SK-N-SH (cell line): ENCODE results near the gene SHE. TPM values are rescaled to one million over a fixed set of nuclear protein-coding genes. Genes with fewer than 3 reads are reported as not detected.

Source experiments
- CTCF ChIA-PET: fragments of 300-600, 350-600 bp; formaldehyde crosslinking; extraction: SDS; loops from one replicate; lab custom pipeline; 2021; lab: Yijun Ruan, JAX
- POLR2A ChIA-PET: fragments of 350-600 bp; sonication (Branson Sonifier 250); formaldehyde crosslinking; extraction: SDS; loops from one replicate; lab custom pipeline; 2020; ENCODE audit warnings: antibody characterized with exemption, inconsistent platforms; lab: Yijun Ruan, JAX
- DNase-seq: peaks from one replicate; pipeline ENCODE4 v3.0.0; 2012
- H2AFZ ChIP-seq: fragments of 200-600 bp; sonication (generic); 2 replicates; pipeline ENCODE4 v1.8.1; 2016; ENCODE audit warnings: antibody characterized with exemption, mild to moderate bottlenecking, low read depth
- H3F3A ChIP-seq: fragments of 200-600 bp; sonication (generic); replicated peaks from 2 replicates; pipeline ENCODE3; 2016; ENCODE audit warnings: antibody characterized with exemption, mild to moderate bottlenecking; ENCODE audit not compliant: insufficient read depth
- H3K27ac ChIP-seq, 2 experiments: fragments of 200-500 bp in 1 of 2; fragments of 200-600 bp in 1 of 2; sonication (Bioruptor generic) in 1 of 2; sonication (generic), shearing (Covaris generic) in 1 of 2; 2 replicates each; pipeline versions ENCODE4 v1.5.1 to v1.6.1; 2014 to 2016; ENCODE audit warnings: low read depth in 2 of 2, inconsistent platforms in 1 of 2, low read length in 1 of 2, mild to moderate bottlenecking in 1 of 2, mixed read lengths in 1 of 2
- H3K27me3 ChIP-seq: fragments of 200-600 bp; sonication (generic), shearing (Covaris generic); 2 replicates; pipeline ENCODE4 v1.6.1; 2016; ENCODE audit warnings: mixed run types; ENCODE audit not compliant: insufficient read depth
- H3K36me3 ChIP-seq, 2 experiments: fragments of 200-500 bp in 1 of 2; fragments of 200-600 bp in 1 of 2; sonication (Bioruptor generic) in 1 of 2; sonication (generic) in 1 of 2; replicated peaks in 1 of 2; 2 replicates each; pipeline versions ENCODE3 to v1.5.1; 2014 to 2016; ENCODE audit warnings: low read length in 1 of 2, mild to moderate bottlenecking in 1 of 2; ENCODE audit not compliant: insufficient read depth in 2 of 2, control insufficient read depth in 1 of 2
- H3K4me1 ChIP-seq, 2 experiments: fragments of 200-500 bp in 1 of 2; fragments of 200-600 bp in 1 of 2; sonication (Bioruptor generic) in 1 of 2; sonication (generic), shearing (Covaris generic) in 1 of 2; 2 replicates each; pipeline versions ENCODE4 v1.5.1 to v1.6.1; 2014 to 2016; ENCODE audit warnings: low read depth in 1 of 2, low read length in 1 of 2, mixed run types in 1 of 2; ENCODE audit not compliant: insufficient read depth in 2 of 2, control insufficient read depth in 1 of 2
- H3K4me2 ChIP-seq: fragments of 200-600 bp; sonication (generic), shearing (Covaris generic); 2 replicates; pipeline ENCODE4 v1.6.1; 2017; ENCODE audit warnings: mixed run types
- H3K4me3 ChIP-seq, 2 experiments: fragments of 200-500 bp in 1 of 2; fragments of 200-600 bp in 1 of 2; sonication (Bioruptor generic) in 1 of 2; sonication (generic), shearing (Covaris generic) in 1 of 2; 2 replicates each; pipeline versions ENCODE4 v1.5.1 to v1.8.1; 2014 to 2016; ENCODE audit warnings: low read depth in 2 of 2, inconsistent platforms in 1 of 2, low read length in 1 of 2, mild to moderate bottlenecking in 1 of 2, mixed read lengths in 1 of 2, moderate library complexity in 1 of 2
- H3K79me2 ChIP-seq: fragments of 200-600 bp; sonication (generic); 2 replicates; pipeline ENCODE4 v1.8.1; 2017; ENCODE audit warnings: mild to moderate bottlenecking; ENCODE audit not compliant: insufficient read depth
- H3K9ac ChIP-seq: fragments of 200-600 bp; sonication (generic); 2 replicates; pipeline ENCODE4 v1.6.1; 2017; ENCODE audit warnings: mixed run types
- H3K9me2 ChIP-seq: fragments of 200-600 bp; sonication (generic); 2 replicates; pipeline ENCODE4 v1.6.1; 2017; ENCODE audit warnings: mixed run types
- H3K9me3 ChIP-seq: fragments of 200-600 bp; sonication (generic); 2 replicates; pipeline ENCODE4 v1.6.1; 2017; ENCODE audit warnings: mixed run types, mild to moderate bottlenecking, moderate library complexity
- H4K20me1 ChIP-seq: fragments of 200-600 bp; sonication (generic); 2 replicates; pipeline ENCODE4 v1.6.1; 2017; ENCODE audit warnings: mild to moderate bottlenecking, mixed run types; ENCODE audit not compliant: insufficient read depth
- ELF1 ChIP-seq: IDR thresholded peaks from 2 replicates; pipeline ENCODE4 v1.4.0; 2012
- EP300 ChIP-seq, 2 experiments: IDR thresholded peaks; 2 replicates each; pipeline versions ENCODE4 v1.4.0 to v1.6.1; 2012; ENCODE audit warnings: borderline replicate concordance in 1 of 2, low read depth in 1 of 2, low read length in 1 of 2
- FOSL2 ChIP-seq: IDR thresholded peaks from 2 replicates; pipeline ENCODE4 v1.4.0; 2012; ENCODE audit warnings: low read depth, mild to moderate bottlenecking, moderate library complexity, borderline replicate concordance
- FOXJ3 ChIP-seq: sonication (generic); formaldehyde crosslinking; IDR thresholded peaks from 2 replicates; pipeline ENCODE4 v1.5.1; 2020; ENCODE audit warnings: mild to moderate bottlenecking, missing genetic modification reagents
- FOXM1 ChIP-seq: IDR thresholded peaks from 2 replicates; pipeline ENCODE4 v1.4.0; 2012; ENCODE audit warnings: low read depth, mild to moderate bottlenecking
- GABPA ChIP-seq: IDR thresholded peaks from 2 replicates; pipeline ENCODE4 v1.4.0; 2012; ENCODE audit warnings: low read depth, mild to moderate bottlenecking
- GATA2 ChIP-seq: sonication (generic); formaldehyde crosslinking; IDR thresholded peaks from 2 replicates; pipeline ENCODE4 v1.5.0; 2020; ENCODE audit warnings: mild to moderate bottlenecking, missing genetic modification reagents
- MXI1 ChIP-seq: IDR thresholded peaks from 2 replicates; pipeline ENCODE4 v1.6.1; 2012; ENCODE audit warnings: mild to moderate bottlenecking, low read depth, low read length, improper control_type of control experiment
- NFIC ChIP-seq: IDR thresholded peaks from 2 replicates; pipeline ENCODE4 v1.4.0; 2012; ENCODE audit warnings: borderline replicate concordance
- NRF1 ChIP-seq: IDR thresholded peaks from 2 replicates; pipeline ENCODE4 v1.6.1; 2012; ENCODE audit warnings: low read depth, mild to moderate bottlenecking, low read length
- POLR2AphosphoS5 ChIP-seq: IDR thresholded peaks from 2 replicates; pipeline ENCODE4 v1.6.1; 2012; ENCODE audit warnings: low read depth, low read length
- RAD21 ChIP-seq: IDR thresholded peaks from 2 replicates; pipeline ENCODE4 v1.6.1; 2012; ENCODE audit warnings: mild to moderate bottlenecking, low read length
- RXRA ChIP-seq: IDR thresholded peaks from 2 replicates; pipeline ENCODE4 v1.4.0; 2012; ENCODE audit warnings: low read depth, mild to moderate bottlenecking, borderline replicate concordance
- TAF1 ChIP-seq: IDR thresholded peaks from 2 replicates; pipeline ENCODE4 v1.6.1; 2012; ENCODE audit warnings: low read depth, mild to moderate bottlenecking, low read length, moderate library complexity, borderline replicate concordance
- WGBS: methylation state at CpG from one replicate; pipeline ENCODE4 v1.1.6; 2017; ENCODE audit warnings: low lambda C conversion rate; 5-methylcytosine and 5-hydroxymethylcytosine counted together
- polyA plus RNA-seq, 3 experiments: library from polyadenylated mRNA; depleted of rRNA; stranded (reverse); fragments of >200 nt; gene quantifications; 2 replicates each; pipeline ENCODE4 v1.2.3, GENCODE V29; 2012
- TF ChIP-seq, protein P1 (sequence below): IDR thresholded peaks from 2 replicates; pipeline ENCODE4 v1.6.1; 2012; ENCODE audit warnings: mild to moderate bottlenecking, low read depth, low read length, moderate library complexity
- TF ChIP-seq, protein P2 (sequence below): IDR thresholded peaks from 2 replicates; pipeline ENCODE4 v1.4.0; 2012; ENCODE audit warnings: low read depth, borderline replicate concordance
- TF ChIP-seq, protein P3 (sequence below): fragments of 150-350 bp; IDR thresholded peaks from 2 replicates; pipeline ENCODE4 v1.6.1; 2016; ENCODE audit warnings: mild to moderate bottlenecking, low read depth, low read length

SHE gene
- polyA plus RNA-seq, 1 of the 3 experiments (the other 2 are of a cell fraction): not detected

DNA sequence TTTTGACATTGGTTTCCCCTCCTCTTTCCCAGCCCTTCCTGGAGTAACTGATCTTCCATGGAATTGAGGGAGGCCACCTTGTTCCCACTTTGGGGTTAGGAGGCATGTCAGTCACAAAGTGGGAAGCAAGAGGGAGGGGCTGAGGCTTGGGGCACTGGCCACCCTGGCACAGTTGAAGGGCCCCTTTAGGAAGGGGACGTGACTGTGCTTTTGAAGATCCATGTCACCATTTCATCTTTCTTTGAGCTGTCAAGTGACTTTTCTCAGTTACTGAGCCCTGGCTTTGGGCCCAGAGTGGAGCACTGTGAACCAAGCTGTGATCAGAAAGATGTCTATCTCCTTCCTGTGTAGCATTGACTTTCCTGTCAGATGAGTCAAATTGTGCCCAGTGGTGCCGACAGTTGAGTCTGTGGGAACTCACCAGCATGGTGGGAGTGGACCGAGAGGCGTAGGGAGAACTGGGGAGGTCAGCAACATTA lies 38.7 kb downstream of the SHE start:
- no peaks in the 10 kb centered on the region for H3K36me3 ChIP-seq
- no peak overlapping the region for H3K4me3 ChIP-seq
- H3K79me2 ChIP-seq: no peaks in the 10 kb centered on the region
- no peak overlapping the region for H3K9ac ChIP-seq
- DNase-seq: no peak
- no peaks in the 10 kb centered on the region for H3K9me3 ChIP-seq
- no peak overlapping the region for H3K4me2 ChIP-seq
- POLR2A ChIA-PET: no interaction called here
- CTCF ChIA-PET: interaction anchor here (0.7 to 6.2 kb wide), 2 partner anchors 16 to 23 kb away, joined by 3 to 36 read pairs; no protein-coding TSS in a partner anchor
- peaks cover 19% of the 10 kb centered on the region for H3F3A ChIP-seq
- peak overlapping the region; percentile 47 to 76; a peak in 3 of 4 replicates for H3K27ac ChIP-seq
- peaks cover 7 to 8% of the 10 kb centered on the region in 2 experiments; a peak in 2 of 4 replicates for H3K4me1 ChIP-seq
- TF ChIP-seq, protein P1, sequence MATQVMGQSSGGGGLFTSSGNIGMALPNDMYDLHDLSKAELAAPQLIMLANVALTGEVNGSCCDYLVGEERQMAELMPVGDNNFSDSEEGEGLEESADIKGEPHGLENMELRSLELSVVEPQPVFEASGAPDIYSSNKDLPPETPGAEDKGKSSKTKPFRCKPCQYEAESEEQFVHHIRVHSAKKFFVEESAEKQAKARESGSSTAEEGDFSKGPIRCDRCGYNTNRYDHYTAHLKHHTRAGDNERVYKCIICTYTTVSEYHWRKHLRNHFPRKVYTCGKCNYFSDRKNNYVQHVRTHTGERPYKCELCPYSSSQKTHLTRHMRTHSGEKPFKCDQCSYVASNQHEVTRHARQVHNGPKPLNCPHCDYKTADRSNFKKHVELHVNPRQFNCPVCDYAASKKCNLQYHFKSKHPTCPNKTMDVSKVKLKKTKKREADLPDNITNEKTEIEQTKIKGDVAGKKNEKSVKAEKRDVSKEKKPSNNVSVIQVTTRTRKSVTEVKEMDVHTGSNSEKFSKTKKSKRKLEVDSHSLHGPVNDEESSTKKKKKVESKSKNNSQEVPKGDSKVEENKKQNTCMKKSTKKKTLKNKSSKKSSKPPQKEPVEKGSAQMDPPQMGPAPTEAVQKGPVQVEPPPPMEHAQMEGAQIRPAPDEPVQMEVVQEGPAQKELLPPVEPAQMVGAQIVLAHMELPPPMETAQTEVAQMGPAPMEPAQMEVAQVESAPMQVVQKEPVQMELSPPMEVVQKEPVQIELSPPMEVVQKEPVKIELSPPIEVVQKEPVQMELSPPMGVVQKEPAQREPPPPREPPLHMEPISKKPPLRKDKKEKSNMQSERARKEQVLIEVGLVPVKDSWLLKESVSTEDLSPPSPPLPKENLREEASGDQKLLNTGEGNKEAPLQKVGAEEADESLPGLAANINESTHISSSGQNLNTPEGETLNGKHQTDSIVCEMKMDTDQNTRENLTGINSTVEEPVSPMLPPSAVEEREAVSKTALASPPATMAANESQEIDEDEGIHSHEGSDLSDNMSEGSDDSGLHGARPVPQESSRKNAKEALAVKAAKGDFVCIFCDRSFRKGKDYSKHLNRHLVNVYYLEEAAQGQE: no peak
- TF ChIP-seq RXRA (no peak), GABPA (no peak), TAF1 (no peak), ELF1 (no peak), NRF1 (no peak), POLR2AphosphoS5 (no peak), FOXJ3 (CRISPR knock-in tag) (no peak), RAD21 (no peak), GATA2 (CRISPR knock-in tag) (no peak), NFIC (no peak), EP300 (IDR thresholded peaks at IDR 0.05; ENCODE audit: borderline replicate concordance in 1 of 2, low read depth in 1 of 2, low read length in 1 of 2) (no peak), FOXM1 (no peak), MXI1 (no peak), FOSL2 (no peak)
- TF ChIP-seq, protein P2, sequence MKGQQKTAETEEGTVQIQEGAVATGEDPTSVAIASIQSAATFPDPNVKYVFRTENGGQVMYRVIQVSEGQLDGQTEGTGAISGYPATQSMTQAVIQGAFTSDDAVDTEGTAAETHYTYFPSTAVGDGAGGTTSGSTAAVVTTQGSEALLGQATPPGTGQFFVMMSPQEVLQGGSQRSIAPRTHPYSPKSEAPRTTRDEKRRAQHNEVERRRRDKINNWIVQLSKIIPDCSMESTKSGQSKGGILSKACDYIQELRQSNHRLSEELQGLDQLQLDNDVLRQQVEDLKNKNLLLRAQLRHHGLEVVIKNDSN: no peak
- TF ChIP-seq, protein P3, sequence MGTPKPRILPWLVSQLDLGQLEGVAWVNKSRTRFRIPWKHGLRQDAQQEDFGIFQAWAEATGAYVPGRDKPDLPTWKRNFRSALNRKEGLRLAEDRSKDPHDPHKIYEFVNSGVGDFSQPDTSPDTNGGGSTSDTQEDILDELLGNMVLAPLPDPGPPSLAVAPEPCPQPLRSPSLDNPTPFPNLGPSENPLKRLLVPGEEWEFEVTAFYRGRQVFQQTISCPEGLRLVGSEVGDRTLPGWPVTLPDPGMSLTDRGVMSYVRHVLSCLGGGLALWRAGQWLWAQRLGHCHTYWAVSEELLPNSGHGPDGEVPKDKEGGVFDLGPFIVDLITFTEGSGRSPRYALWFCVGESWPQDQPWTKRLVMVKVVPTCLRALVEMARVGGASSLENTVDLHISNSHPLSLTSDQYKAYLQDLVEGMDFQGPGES: no peak
- peak overlapping the region; percentile 12 for H2AFZ ChIP-seq
- WGBS: 36% methylated on average over 3 of the region's 4 CpGs
- no peaks in the 10 kb centered on the region for H4K20me1 ChIP-seq
- H3K27me3 ChIP-seq: no peaks in the 10 kb centered on the region
- H3K9me2 ChIP-seq: no peaks in the 10 kb centered on the region
